ENCODE measurements around the gene ATP6V1F.

Gene ATP6V1F

DNA sequence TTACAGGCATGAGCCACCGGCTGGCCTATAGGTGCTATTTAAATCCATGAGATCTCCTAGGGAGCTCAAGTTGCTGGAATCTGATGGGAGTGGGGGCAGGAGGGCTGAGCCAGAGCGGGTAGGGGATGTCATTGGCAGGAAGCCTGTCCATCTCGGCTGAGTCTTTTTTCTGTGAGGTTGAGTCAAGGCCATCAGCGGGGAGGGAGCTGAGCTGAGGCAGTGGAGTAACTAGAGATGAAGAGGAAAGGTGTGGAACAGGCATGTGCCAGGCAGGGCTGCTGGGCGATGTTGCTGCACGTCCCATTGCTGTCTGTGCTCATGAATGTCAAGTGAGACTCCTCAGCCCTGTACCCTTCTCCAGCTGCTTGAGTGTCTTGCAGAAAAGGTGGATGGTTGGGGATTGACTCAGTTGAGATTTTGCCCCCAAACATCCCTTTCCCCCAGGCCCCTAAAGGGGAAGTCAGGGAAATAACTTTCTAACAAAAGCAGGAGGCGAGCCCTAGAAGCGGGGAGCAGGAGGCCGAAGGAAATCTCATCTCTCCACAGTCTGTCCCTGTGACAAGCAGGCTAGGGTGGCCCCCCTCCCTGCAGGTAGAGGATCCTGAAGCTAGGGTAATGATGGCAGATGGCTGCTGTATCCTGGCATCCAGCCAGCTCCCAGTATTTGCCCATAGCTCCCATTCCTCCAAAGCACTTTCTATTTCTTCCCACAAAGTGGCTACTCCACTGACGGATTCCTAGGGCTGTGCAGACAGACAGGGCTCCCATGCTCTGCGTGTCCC is 5.4 kb downstream of the ATP6V1F start:
- no peak for DNase-seq (ENCODE audit: insufficient read length, low spot score)
- no peak for TF ChIP-seq TAF1 (IDR thresholded peaks at IDR 0.05; ENCODE audit: low read depth, low read length)
- no peak for TF ChIP-seq SPI1 (IDR thresholded peaks at IDR 0.05; ENCODE audit: low read depth, low read length)
- no peak for TF ChIP-seq POLR2AphosphoS5 (IDR thresholded peaks at IDR 0.05; ENCODE audit: low read depth, low read length)
- no peak for TF ChIP-seq POLR2A (IDR thresholded peaks at IDR 0.05; ENCODE audit: low read depth, low read length)
- no peak for TF ChIP-seq POU2F2 (IDR thresholded peaks at IDR 0.05; ENCODE audit: low read depth, low read length)
- TF ChIP-seq PAX5 (IDR thresholded peaks at IDR 0.05; ENCODE audit: insufficient read depth, low read length, severe bottlenecking) = no peak
- no peak for FAIRE-seq

DNA sequence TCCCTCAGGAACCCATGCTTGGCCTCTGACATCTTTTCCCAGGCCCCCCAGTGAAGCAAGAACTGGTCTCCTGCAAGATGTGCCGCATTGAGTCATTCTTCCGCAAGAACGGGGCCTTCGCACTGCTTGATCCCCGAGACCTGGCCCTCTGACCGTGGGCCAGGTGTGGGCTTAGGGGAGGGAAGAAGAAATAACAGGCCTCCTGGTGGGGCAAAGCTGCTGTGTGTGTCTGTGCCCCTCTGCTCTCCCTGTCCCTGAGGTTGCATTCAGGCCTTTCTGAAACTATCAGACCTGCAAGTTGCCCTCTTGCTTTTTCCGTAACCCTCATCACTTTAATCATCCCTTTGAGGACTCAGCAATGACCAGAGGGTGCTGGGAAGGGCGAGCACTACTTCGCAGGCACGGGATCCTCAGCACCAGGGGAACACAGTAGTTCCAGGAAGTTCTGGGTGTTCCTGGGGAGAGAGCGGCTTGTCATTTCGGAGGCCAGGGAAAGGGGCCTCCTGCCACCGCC is 6.0 kb downstream of the ATP6V1F start:
- FAIRE-seq (no peak), DNase-seq (ENCODE audit: insufficient read length, low spot score) (no peak)
- no peak for TF ChIP-seq SPI1 (IDR thresholded peaks at IDR 0.05; ENCODE audit: low read depth, low read length)
- no peak for TF ChIP-seq PAX5 (IDR thresholded peaks at IDR 0.05; ENCODE audit: insufficient read depth, low read length, severe bottlenecking)
- no peak for TF ChIP-seq POLR2A (IDR thresholded peaks at IDR 0.05; ENCODE audit: low read depth, low read length)
- TF ChIP-seq POLR2AphosphoS5 (IDR thresholded peaks at IDR 0.05; ENCODE audit: low read depth, low read length) = no peak
- TF ChIP-seq TAF1 (IDR thresholded peaks at IDR 0.05; ENCODE audit: low read depth, low read length) = no peak
- TF ChIP-seq POU2F2 (IDR thresholded peaks at IDR 0.05; ENCODE audit: low read depth, low read length) = no peak

DNA sequence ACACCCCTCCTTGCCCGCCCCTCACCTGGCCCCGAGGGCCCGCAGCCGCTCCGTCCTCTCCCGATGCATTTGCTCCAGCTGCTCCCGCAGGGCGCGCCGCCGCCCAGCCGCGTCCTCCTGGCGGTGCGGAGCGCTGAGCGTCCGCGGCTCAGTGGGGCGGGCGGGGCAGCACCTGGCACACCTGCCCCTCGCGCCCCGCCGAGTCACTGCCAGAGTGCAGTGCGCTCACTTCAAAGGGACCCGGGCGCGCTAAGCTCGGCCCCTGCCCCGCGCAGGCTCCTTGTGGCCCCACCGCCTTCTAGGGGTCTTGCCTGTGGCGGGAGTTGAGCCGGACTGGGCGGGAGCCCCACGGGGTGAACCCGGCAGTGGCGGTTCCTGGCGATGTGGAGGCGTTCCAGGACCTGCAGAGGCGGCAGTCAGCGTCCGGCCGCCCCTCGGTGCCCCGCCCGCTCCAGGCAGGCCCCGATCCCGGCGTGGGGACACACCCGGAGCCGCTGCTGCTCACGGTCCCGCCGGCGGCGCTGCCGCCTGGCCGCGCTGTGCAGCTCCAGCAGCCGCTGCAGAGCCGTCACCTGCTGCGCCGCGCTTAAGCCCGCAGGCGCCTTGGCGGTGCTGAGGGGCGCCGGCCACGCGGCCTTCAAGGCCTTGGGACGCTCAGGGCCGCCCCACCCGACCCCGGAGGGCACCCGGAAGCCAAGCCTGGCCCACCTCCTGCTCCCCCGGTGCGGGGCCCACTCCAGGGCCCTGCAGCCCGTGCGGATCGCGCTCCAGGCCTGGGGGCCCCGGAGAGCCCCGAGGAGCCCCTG is 6.7 kb downstream of the ATP6V1F start:
- FAIRE-seq (peak; percentile 91), DNase-seq (ENCODE audit: insufficient read length, low spot score) (peak; percentile 74)
- TF ChIP-seq PAX5 (IDR thresholded peaks at IDR 0.05; ENCODE audit: insufficient read depth, low read length, severe bottlenecking) = no peak
- TF ChIP-seq POU2F2 (IDR thresholded peaks at IDR 0.05; ENCODE audit: low read depth, low read length) = no peak
- no peak for TF ChIP-seq SPI1 (IDR thresholded peaks at IDR 0.05; ENCODE audit: low read depth, low read length)
- no peak for TF ChIP-seq TAF1 (IDR thresholded peaks at IDR 0.05; ENCODE audit: low read depth, low read length)
- no peak for TF ChIP-seq POLR2A (IDR thresholded peaks at IDR 0.05; ENCODE audit: low read depth, low read length)
- TF ChIP-seq POLR2AphosphoS5 (IDR thresholded peaks at IDR 0.05; ENCODE audit: low read depth, low read length) = no peak

DNA sequence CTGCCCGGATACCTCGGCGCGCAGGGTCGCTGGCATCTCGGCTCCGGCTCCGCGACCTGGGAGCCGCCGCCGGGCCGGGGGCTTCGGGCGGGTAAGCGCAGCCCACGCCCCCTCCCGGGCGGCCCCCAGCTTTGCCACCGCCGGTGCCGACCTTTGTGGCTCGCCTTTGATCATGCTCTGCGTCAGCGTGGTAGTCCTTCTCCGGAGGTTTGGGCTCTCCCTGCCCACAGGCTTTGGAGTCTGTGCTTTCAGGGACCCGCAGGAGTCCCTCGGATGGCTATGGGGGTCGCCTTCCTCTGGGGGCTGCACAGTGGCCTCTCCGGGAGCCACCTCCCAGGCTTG is 7.3 kb downstream of the ATP6V1F start:
- TF ChIP-seq PAX5 (IDR thresholded peaks at IDR 0.05; ENCODE audit: insufficient read depth, low read length, severe bottlenecking) = no peak
- no peak for TF ChIP-seq POLR2AphosphoS5 (IDR thresholded peaks at IDR 0.05; ENCODE audit: low read depth, low read length)
- TF ChIP-seq SPI1 (IDR thresholded peaks at IDR 0.05; ENCODE audit: low read depth, low read length) = no peak
- TF ChIP-seq POU2F2 (IDR thresholded peaks at IDR 0.05; ENCODE audit: low read depth, low read length) = no peak
- no peak for TF ChIP-seq TAF1 (IDR thresholded peaks at IDR 0.05; ENCODE audit: low read depth, low read length)
- no peak for TF ChIP-seq POLR2A (IDR thresholded peaks at IDR 0.05; ENCODE audit: low read depth, low read length)
- DNase-seq (ENCODE audit: insufficient read length, low spot score) (no peak), FAIRE-seq (no peak)

DNA sequence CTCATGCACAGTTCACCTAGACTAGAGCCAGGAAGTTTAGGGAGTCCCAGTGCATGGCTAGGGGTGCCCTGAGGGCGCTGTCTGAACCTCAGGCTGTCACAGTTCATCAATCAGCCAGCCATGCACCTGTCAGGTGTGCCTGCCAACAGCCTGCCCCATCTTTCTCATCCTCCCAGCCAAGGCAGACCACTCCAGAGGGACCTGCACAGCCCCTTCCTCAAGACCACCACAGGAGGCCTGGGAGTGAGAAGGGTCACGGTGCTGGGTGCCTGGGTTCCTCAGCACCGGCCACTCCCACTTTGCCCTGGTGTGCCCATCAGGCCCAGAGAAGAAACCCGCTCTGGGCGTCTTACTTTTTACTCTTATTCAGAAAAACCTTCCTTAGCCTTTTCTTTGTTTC is 8.4 kb downstream of the ATP6V1F start:
- no peak for DNase-seq (ENCODE audit: insufficient read length, low spot score)
- no peak for TF ChIP-seq POLR2AphosphoS5 (IDR thresholded peaks at IDR 0.05; ENCODE audit: low read depth, low read length)
- no peak for TF ChIP-seq SPI1 (IDR thresholded peaks at IDR 0.05; ENCODE audit: low read depth, low read length)
- no peak for FAIRE-seq

DNA sequence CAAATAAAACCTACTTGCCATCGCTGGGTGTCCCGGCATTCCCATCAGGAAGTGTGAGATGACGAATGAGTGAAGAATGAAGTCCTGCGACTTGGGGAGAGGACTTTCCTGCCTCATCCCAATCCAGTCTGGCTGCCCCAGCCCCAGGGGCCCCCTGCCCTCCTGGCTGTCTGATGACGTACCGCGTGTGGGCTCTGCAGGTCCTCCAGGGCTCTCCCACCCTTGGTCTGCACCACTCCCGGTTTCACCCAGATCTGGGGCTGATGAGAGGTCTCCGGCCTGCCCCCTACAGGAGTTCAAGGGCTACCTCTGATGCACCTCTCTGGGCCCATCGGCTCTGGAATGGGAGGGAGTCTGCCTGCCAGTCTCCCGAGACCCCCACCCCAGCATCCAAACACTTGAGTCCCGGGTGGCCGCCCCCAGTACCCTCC is 9.8 kb downstream of the ATP6V1F start:
- DNase-seq (ENCODE audit: insufficient read length, low spot score) (no peak), FAIRE-seq (no peak)
- no peak for TF ChIP-seq POLR2AphosphoS5 (IDR thresholded peaks at IDR 0.05; ENCODE audit: low read depth, low read length)
- TF ChIP-seq TAF1 (IDR thresholded peaks at IDR 0.05; ENCODE audit: low read depth, low read length) = no peak
- TF ChIP-seq POU2F2 (IDR thresholded peaks at IDR 0.05; ENCODE audit: low read depth, low read length) = no peak
- TF ChIP-seq PAX5 (IDR thresholded peaks at IDR 0.05; ENCODE audit: insufficient read depth, low read length, severe bottlenecking) = no peak
- no peak for TF ChIP-seq POLR2A (IDR thresholded peaks at IDR 0.05; ENCODE audit: low read depth, low read length)
- no peak for TF ChIP-seq SPI1 (IDR thresholded peaks at IDR 0.05; ENCODE audit: low read depth, low read length)

DNA sequence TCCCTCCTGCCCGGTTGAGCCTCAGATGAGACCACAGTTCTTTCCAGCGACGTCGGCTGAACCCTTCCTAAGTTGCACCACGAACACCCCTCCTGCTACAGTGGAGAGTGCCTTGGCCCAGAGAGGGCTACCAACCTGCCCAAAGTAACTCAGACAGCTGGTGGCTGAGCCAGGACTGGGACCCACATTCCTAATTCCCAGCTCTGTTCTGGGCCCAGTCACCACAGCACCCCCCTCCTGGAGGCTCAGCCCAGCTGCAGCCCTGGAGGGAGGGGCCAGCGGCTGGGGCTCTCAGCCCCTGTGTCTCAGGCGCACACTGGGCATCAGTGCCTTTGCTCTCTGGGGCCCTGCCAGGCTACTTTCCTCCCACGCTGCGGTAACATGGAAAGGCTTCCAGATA is 10.6 kb downstream of the ATP6V1F start:
- DNase-seq (ENCODE audit: insufficient read length, low spot score) (no peak), FAIRE-seq (no peak)
- TF ChIP-seq TAF1 (IDR thresholded peaks at IDR 0.05; ENCODE audit: low read depth, low read length) (no peak), POLR2A (IDR thresholded peaks at IDR 0.05; ENCODE audit: low read depth, low read length) (no peak), POU2F2 (IDR thresholded peaks at IDR 0.05; ENCODE audit: low read depth, low read length) (no peak), POLR2AphosphoS5 (IDR thresholded peaks at IDR 0.05; ENCODE audit: low read depth, low read length) (no peak), PAX5 (IDR thresholded peaks at IDR 0.05; ENCODE audit: insufficient read depth, low read length, severe bottlenecking) (no peak), SPI1 (IDR thresholded peaks at IDR 0.05; ENCODE audit: low read depth, low read length) (no peak)

DNA sequence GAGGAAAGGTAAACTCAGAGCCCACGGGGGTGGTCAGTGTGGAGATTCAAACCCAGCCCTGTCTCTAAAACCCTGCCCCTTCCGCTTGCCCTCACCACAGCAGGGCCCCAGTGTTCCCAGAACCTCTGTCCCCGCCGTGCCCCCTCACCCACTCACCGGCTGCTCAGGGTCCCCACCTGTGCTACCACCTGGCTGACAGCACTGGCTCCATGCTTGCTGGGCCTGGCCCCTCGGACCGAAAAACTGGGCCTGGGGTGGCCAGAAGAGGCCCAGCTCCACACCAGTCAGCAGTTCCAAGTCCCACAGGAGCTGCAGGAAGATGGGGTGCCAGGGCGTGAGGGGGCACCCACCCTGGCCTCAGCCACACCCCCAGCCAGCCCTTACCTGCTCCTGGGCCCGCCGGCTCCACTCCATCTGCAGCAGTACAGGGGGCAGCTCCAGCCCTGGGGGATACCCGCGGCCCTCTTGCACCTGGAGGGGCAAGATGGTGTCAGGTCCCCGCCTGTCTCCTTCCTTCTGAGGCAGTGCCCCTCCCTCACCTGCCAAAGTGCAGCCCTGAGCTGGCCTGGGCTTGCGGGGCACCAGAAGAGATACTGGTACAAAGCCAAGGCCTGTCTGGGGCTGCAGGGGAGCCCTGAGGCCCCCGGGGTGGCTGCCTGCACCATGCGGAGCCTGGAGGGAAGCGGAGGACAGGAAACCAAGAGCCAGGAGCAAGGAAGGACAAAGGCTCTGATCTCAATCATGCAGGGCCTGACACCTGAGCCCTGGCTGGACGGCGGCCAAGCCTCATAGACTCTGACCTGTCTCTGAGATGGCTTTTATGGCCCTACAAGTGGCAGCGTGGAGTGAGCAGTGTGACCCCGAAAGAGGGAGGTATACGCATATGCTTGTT is 11.7 kb downstream of the ATP6V1F start:
- TF ChIP-seq PAX5 (IDR thresholded peaks at IDR 0.05; ENCODE audit: insufficient read depth, low read length, severe bottlenecking) (no peak), SPI1 (IDR thresholded peaks at IDR 0.05; ENCODE audit: low read depth, low read length) (no peak), POU2F2 (IDR thresholded peaks at IDR 0.05; ENCODE audit: low read depth, low read length) (no peak), TAF1 (IDR thresholded peaks at IDR 0.05; ENCODE audit: low read depth, low read length) (no peak), POLR2A (IDR thresholded peaks at IDR 0.05; ENCODE audit: low read depth, low read length) (no peak), POLR2AphosphoS5 (IDR thresholded peaks at IDR 0.05; ENCODE audit: low read depth, low read length) (no peak)
- DNase-seq (ENCODE audit: insufficient read length, low spot score) = no peak
- no peak for FAIRE-seq

Measured in GM12891 (cell line).